ENCODE measurements around the gene SPINT1.
"Not testable (repeated sequence)": the region's sequence is repeated elsewhere in the genome, so short reads cannot be mapped to it uniquely, and the experiment has no call there.

SPINT1 gene

GRCh38 chr15:40858706-40859105 lies 14.9 kb downstream of the SPINT1 start:
- no peak for TF ChIP-seq CTCF (IDR thresholded peaks at IDR 0.05; ENCODE audit: insufficient read depth, low read length, missing control alignments)
- no peak for DNase-seq (ENCODE audit: low read depth, low spot score)
- H3K4me3 ChIP-seq (ENCODE audit: low read depth, low read length): no peak overlapping the region
- CTCF ChIA-PET: interaction anchor here (0.6 to 6.6 kb wide), 50 partner anchors 24 to 372 kb away, joined by 3 to 228 read pairs (median 5); partner anchors contain the start of genes CHP1, DNAJC17, EXD1 and PPP1R14D
- POLR2A ChIA-PET: interaction anchor here (0.7 to 1.5 kb wide), 2 partner anchors 35 to 94 kb away, joined by 4 to 5 read pairs; partner anchors contain the start of gene VPS18

GRCh38 chr15:40859206-40859851 lies 15.5 kb downstream of the SPINT1 start:
- H3K4me3 ChIP-seq (ENCODE audit: low read depth, low read length): no peak overlapping the region
- DNase-seq (ENCODE audit: low read depth, low spot score): no peak
- TF ChIP-seq CTCF (IDR thresholded peaks at IDR 0.05; ENCODE audit: insufficient read depth, low read length, missing control alignments): peak; percentile 91
- ChIA-PET POLR2A (interaction anchor here (1.5 kb wide), 1 partner anchor 35 kb away, joined by 4 read pairs; the partner anchor contains the start of gene VPS18), CTCF (interaction anchor here (0.6 to 6.6 kb wide), 39 partner anchors 28 to 491 kb away, joined by 3 to 228 read pairs (median 4); partner anchors contain the start of genes CHP1, DNAJC17, EXD1 and PPP1R14D)

GRCh38 chr15:40861147-40861546 lies 17.3 kb downstream of the SPINT1 start:
- DNase-seq (ENCODE audit: low read depth, low spot score); POLR2A ChIA-PET; CTCF ChIA-PET; H3K4me3 ChIP-seq (ENCODE audit: low read depth, low read length): not testable (repeated sequence)

DNA sequence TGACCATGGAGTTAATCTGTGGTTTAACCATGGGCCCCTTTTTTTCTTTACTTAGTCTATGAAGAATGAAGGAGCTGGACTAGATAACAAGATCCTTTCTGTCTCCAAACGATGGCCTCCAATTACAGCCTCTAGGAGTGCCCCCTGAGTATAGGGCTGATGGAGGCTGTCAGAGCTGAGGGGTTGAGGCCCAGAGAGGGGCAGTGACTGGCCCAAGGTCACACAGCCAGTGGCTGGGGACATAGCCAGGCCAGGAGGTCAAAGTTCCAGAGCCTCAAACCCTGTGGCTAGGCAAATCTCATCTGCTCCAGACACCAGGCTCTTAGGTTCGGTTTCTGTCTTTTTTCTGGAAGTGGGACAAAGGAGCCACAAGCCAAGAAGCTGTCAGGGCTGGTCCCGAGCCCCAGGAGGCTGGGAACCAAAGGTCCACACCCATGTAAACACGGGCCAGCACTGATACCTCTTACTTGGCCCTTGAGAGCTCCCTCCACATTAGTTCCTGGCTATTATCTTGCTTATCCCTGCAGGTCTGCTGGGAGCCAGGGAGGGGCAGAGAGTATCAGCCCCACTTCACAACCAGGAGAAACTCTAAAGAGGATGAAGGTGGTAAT lies 19.9 kb downstream of the SPINT1 start:
- POLR2A ChIA-PET: no interaction called here
- DNase-seq (ENCODE audit: low read depth, low spot score): no peak
- CTCF ChIA-PET: interaction anchor here (0.8 to 1.5 kb wide), 2 partner anchors 37 to 274 kb away, joined by 4 read pairs; no protein-coding TSS in a partner anchor
- no peak for TF ChIP-seq CTCF (IDR thresholded peaks at IDR 0.05; ENCODE audit: insufficient read depth, low read length, missing control alignments)
- no peak overlapping the region for H3K4me3 ChIP-seq (ENCODE audit: low read depth, low read length)

DNA sequence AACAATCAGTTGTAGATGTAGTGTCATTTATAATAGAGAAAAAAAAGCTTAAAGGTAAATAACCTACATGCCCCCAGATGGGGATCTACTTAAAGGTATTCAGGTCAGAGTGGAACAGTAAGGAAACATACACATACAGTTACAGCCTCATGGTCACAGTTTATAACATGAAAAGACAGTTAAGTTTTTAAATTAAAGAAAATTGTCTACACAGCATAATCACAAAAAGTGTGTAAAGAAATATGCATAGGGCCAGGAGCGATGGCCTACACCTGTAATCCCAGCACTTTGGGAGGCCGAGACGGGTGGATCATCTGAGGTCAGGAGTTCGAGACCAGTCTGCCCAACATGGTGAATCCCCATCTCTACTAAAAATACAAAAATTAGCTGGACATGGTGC lies 23.4 kb downstream of the SPINT1 start:
- TF ChIP-seq CTCF (IDR thresholded peaks at IDR 0.05; ENCODE audit: insufficient read depth, low read length, missing control alignments): no peak
- CTCF ChIA-PET: interaction anchor here (1.1 kb wide), 1 partner anchor 27 kb away, joined by 3 read pairs; the partner anchor contains the start of gene VPS18
- POLR2A ChIA-PET: no interaction called here
- no peak for DNase-seq (ENCODE audit: low read depth, low spot score)
- H3K4me3 ChIP-seq (ENCODE audit: low read depth, low read length): no peak overlapping the region

GRCh38 chr15:40869686-40870085 lies 25.8 kb downstream of the SPINT1 start:
- TF ChIP-seq CTCF (IDR thresholded peaks at IDR 0.05; ENCODE audit: insufficient read depth, low read length, missing control alignments): no peak
- CTCF ChIA-PET: interaction anchor here (1.1 to 1.5 kb wide), 2 partner anchors 24 to 175 kb away, joined by 3 to 5 read pairs; partner anchors contain the start of genes RAD51 and VPS18
- POLR2A ChIA-PET: no interaction called here
- no peak for DNase-seq (ENCODE audit: low read depth, low spot score)
- no peak overlapping the region for H3K4me3 ChIP-seq (ENCODE audit: low read depth, low read length)
